HG02798 (cell line): ENCODE data around the gene WDR45B.

Experiments
- ATAC-seq: cut with Tn5 transposase; IDR thresholded peaks from one replicate; pipeline ENCODE4 v1.9.1; 2021; ENCODE audit warnings: mild to moderate bottlenecking; ENCODE audit not compliant: unreplicated experiment, poor library complexity

The WDR45B gene

GRCh38 chr17:82648165-82648668, at the start of gene WDR45B:
Gene WDR45B (minus strand): TSS chr17:82648444. CDS start chr17:82648340, 104 bp downstream.
- peak; percentile 95 for ATAC-seq

DNA sequence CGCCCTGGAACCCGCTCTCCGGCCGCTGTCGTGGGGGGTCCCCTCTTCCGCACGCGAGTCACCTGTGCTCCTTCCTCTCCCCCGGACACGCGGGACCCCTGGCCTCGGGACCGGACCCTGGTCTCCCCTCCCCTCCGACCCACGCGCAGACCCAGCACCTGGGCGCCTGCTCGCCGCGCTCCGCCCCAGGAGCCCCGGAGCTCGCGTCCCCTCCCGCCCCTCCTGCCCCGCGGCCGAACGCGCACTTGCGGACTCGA, 49.5 kb upstream of the WDR45B start:
- no peak for ATAC-seq

DNA sequence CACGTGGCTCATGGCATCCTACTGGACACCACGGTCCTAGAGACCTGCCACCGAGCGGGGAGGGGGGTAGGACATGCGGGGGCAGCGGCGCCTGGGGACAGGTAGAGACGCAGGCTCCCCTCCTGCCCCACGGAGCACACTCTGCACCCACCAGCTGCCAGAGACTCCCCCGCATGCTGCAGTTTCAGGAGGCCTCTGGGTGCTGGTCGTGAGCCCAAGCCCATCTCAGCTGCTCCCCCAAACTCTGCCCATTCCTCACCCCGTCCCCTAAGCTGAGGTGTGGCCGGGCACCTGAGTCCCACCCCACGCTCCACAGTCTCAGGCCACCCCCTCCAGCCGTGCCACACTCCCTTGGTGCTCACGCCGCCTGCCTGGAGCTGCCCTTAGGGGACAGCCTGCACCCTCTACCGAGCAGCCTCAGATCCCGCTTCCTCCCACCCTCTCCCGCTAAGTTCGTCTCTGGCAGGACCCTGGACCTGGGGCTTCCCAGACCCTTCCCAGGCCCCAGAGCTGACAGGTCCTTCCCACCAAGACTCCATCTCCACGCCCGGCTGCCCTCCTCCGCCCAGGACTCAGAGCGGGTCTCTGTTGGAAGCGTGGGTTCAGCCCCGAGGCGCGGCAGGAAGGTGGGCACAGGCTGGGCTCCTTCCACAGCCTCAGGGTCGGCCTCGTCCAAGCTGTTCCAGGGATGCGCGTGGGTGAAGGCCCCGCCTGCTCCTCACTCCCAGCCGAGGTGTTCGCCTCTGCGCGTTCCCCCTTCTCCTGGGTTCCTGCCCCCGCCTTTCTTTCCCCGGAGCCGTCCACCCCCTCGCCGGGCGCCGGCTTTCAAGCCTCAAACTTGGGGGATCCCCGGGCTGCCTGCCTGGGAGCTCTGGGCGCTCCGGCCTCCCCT, 48.9 kb upstream of the WDR45B start:
- no peak for ATAC-seq

- no peak for ATAC-seq
Measured at GRCh38 chr17:82696259-82696658, 48.0 kb upstream of the WDR45B start.

DNA sequence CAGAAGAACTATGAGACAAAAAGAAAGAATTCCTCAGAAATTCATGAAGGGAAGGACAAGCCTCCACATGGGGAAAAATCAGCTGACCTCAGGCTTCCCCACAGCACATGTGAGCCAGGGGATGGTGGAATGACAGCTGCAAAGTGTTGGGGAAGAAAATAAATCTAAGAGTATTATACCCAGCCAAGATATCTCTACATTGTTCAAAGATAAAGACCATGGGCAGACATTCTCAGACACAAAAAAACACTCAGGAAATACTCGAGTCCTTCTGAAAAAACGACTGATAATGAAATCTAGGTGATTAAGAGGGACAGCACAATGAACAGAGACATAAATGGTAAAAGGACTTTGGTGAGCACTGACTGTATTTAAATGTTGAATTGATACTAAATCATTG, 46.4 kb upstream of the WDR45B start:
- no peak for ATAC-seq

DNA sequence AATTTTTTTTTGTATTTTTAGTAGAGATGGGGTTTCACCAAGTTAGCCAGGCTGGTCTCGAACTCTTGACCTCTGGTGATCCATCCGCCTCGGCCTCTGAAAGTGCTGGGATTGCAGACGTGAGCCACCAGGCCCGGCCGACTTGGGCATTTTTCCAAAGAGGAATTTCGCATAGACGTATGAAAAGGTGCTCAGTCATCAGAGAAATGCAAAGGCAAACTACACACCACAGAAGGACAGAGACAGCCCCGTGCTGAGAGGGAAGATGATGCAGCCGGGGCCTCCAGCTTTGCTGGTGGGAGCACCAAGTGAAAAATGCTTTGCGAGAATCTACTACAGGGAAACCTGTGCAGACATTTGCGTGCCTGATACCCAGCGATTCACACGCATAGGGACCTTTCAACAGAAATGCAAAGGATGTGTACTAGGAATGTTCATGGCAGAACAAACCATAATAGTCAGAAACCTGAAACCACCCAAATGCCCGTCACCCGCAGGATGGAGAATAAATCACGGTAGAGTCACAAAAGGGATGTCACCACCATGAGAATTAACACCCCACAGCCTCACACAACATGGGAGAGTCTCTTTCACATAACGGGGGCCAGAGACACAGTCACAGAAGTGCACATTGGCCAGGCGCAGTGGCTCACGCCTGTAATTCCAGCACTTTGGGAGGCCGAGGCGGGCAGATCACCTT, 45.1 kb upstream of the WDR45B start:
- no peak for ATAC-seq

- no peak for ATAC-seq
Measured at GRCh38 chr17:82692268-82692667, 44.0 kb upstream of the WDR45B start.

DNA sequence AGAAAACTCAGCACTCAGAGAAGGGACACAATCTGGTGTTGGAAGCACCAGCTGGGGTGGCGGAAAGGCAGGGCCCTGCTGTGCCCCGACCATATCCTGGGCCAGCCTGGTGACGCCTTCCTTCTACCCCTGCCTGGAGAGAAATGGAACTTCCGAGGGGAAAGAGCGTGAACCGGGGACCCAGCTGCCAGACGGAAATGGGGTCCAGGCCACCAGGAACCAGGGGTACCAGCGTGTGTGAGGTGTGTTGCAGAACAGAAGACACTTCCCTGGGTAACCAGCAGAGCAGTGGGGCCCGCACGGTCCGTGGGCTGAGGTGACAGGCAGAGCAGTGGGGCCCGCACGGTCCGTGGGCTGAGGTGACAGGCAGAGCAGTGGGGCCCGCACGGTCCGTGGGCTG, 43.5 kb upstream of the WDR45B start:
- no peak for ATAC-seq

- ATAC-seq: no peak
Measured at GRCh38 chr17:82690786-82691489, 42.7 kb upstream of the WDR45B start.

DNA sequence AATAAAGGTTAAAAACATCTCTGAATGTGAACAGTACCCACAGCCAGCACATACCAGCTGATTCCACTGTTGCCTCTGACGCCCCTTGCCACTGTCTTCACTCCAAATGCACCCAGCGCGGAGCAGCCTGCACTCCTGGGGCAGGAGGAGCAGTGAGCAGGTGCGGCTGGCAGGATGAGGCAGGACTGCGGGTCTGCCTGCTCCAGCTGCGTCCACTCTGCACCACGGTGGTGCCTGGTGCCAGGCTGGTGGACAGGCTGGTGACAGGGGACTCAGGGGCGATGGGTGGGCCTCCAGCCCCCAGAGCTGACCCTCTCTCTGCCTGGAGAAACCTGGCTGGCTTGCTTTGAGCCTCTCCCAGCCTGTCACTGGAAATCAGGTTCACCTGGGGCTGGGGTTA, 40.8 kb upstream of the WDR45B start:
- ATAC-seq: no peak

- ATAC-seq: no peak
Measured at GRCh38 chr17:82687871-82688270, 39.6 kb upstream of the WDR45B start.

DNA sequence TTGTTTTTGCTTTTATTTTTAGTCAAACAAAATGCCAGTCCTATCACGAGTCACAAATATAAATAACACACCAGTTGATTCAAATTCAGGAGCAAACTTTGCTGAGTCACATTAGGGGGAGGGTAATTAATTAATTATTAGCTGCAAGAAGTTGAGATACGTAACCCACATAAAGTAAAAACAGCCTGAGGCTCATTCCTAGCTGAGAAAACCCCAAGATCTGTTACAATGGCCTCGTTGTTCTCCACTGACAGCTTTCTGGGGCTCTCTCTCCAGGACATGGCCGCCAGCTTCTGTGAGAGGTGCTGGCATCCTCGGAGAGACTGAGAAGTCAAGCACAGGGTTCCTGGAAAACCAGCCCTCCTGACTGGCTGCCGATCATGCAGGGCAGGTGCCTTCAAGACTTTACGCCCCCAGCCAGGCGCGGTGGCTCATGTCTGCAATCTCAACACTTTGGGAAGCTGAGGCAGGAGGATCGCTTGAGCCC, 39.2 kb upstream of the WDR45B start:
- no peak for ATAC-seq

DNA sequence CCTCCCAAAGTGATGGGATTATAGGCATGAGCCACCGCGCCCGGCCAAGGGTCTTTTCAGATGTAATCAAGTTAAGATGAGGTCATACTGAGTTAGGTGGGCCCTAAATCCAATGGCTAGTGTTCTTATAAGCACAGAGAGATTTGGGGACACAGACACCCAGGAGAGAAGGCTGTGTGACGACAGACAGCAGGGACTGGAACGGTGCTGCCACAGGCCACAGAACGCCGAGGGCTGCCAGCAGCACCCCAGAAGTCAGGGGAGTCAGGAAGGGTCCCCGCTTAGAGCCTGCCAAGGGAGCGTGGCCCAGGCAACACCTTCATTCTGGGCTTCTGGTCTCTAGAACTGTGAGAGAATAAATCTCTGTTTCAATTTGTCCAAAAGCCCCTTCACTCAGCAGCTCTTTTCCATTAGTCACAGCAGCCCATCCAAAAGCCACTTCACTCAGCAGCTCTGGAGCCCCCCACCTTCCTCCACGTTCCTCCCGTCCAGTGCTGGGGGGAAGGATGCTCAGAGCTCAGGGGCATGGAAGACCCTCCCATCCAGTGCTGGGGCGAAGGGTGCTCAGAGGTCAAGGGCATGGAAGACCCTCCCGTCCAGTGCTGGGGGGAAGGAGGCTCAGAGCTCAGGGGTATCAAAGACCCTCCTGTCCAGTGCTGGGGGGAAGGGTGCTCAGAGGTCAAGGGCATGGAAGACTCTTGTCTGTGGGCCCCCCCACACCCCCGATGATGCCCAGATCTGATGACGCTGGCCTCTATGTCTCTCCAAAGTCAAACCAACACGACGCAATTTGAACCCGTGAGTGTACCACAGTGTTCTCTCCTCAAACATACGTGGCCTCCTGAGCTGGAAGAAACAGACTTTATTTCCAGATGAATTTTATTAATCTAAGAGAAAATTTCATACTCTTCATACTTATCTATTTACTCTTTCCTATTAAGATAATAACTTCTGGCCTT, 38.4 kb upstream of the WDR45B start:
- ATAC-seq: no peak

- no peak for ATAC-seq
Measured at GRCh38 chr17:82685291-82685690, 37.0 kb upstream of the WDR45B start.

DNA sequence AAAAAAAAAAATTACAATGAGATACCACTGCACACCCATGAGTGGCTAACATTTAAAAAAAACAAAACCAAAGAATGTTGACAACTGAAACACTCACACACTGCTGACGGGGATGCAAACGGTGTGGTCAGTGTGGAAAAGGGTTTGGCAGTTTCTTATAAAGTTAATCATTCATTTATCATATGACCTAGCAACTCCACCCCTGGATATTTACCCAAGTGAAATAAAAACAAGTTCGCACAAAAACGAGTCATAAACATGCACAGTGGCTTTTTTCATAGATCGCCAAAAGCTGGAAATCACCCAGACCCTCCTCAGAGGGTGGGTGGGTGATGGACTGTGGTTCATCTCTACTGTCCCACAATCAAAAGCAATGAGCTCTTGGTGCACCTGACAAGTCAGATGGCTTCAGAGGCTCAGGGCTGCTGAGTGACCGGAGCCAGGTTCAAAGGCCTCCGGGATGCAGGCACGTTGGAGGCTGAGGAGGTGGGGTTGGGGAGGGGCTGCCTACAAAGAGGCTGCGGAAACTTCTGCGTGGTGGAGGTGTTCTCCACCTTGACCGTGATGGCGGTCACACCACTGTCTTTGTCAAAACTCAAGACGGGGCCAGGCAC, 36.1 kb upstream of the WDR45B start:
- peak; percentile 45 for ATAC-seq

DNA sequence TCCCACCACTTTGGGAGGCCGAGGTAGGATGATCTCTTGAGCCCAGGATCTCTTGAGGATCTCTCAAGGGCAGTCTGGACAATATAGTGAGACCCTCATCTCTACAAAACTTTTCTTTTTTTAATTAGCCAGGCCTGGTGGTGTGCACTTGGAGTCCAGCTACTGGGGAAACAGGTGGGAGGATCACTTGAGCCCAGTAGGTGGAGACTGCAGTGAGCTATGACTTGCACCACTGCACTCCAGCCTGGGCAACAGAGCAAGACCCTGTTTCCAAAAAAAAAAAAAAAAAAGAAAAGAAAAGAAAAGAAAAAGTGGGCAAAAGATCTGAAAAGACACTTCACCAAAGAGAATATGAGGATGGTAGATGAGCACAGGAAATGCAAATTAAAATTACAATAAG, 35.3 kb upstream of the WDR45B start:
- no peak for ATAC-seq

- no peak for ATAC-seq
Measured at GRCh38 chr17:82681547-82681946, 33.3 kb upstream of the WDR45B start.

GRCh38 chr17:82679586-82680465, 31.6 kb upstream of the WDR45B start:
- no peak for ATAC-seq
